Vagina (tissue), 2 donors: ENCODE results near the gene KCNC3. TPM values are rescaled to one million over a fixed set of nuclear protein-coding genes. Genes with fewer than 3 reads are reported as not detected.

Experiments used
- DNase-seq, 2 donors: peaks; one replicate each; pipeline ENCODE4 v3.0.0-alpha.2; 2017; ENCODE audit errors: extremely low spot score in 2 of 2
- H3K27ac ChIP-seq: fragments of 200-600 bp; sonication (generic); one replicate; pipeline ENCODE4 v1.5.1; 2019
- H3K27me3 ChIP-seq: fragments of 200-600 bp; sonication (generic); one replicate; pipeline ENCODE4 v1.5.1; 2019
- H3K36me3 ChIP-seq, 2 donors: fragments of 200-600 bp; sonication (generic); one replicate each; pipeline ENCODE4 v1.5.1; 2017 to 2019
- H3K4me1 ChIP-seq: fragments of 200-600 bp; sonication (generic); one replicate; pipeline ENCODE4 v1.5.1; 2019
- H3K4me3 ChIP-seq, 2 donors: fragments of 200-600 bp; sonication (generic); 1 replicate in 1 of 2; 2 replicates in 1 of 2; pipeline ENCODE4 v1.5.1; 2016 to 2019
- H3K9me3 ChIP-seq: fragments of 200-600 bp; sonication (generic); one replicate; pipeline ENCODE4 v1.5.1; 2019
- POLR2A ChIP-seq, 2 donors: fragments of 450-650 bp; IDR thresholded peaks; one replicate each; pipeline ENCODE4 v1.6.1; 2017; ENCODE audit warnings: antibody characterized with exemption in 2 of 2, mild to moderate bottlenecking in 2 of 2, moderate library complexity in 2 of 2
- POLR2AphosphoS5 ChIP-seq, 2 donors: sonication (generic); formaldehyde crosslinking; IDR thresholded peaks; one replicate each; pipeline ENCODE4 v1.9.0; 2017; ENCODE audit warnings: antibody characterized with exemption in 2 of 2, mild to moderate bottlenecking in 2 of 2, low read depth in 1 of 2; ENCODE audit not compliant: insufficient read depth in 1 of 2
- intact Hi-C: fragments of 100-400 bp; cut with DNase I; formaldehyde crosslinking; loops from one replicate; pipeline ENCODE4 v1.15.1; 2023
- total RNA-seq: library from RNA; depleted of rRNA; stranded (reverse); fragments of >200 nt; gene quantifications from one replicate; pipeline ENCODE4 v1.2.3, GENCODE V29; 2016
- TF ChIP-seq, protein P1 (sequence below), 3 experiments: fragments of 450-650 bp in 2 of 3; fragments of 200-600 bp in 1 of 3; sonication (generic) in 1 of 3; IDR thresholded peaks; one replicate each; pipeline ENCODE4 v1.5.1; 2017 to 2019; ENCODE audit warnings: antibody characterized with exemption in 3 of 3, mild to moderate bottlenecking in 2 of 3, moderate library complexity in 2 of 3

The KCNC3 gene
- total RNA-seq, 1 donor from 2014 or later = 0.98 TPM

DNA sequence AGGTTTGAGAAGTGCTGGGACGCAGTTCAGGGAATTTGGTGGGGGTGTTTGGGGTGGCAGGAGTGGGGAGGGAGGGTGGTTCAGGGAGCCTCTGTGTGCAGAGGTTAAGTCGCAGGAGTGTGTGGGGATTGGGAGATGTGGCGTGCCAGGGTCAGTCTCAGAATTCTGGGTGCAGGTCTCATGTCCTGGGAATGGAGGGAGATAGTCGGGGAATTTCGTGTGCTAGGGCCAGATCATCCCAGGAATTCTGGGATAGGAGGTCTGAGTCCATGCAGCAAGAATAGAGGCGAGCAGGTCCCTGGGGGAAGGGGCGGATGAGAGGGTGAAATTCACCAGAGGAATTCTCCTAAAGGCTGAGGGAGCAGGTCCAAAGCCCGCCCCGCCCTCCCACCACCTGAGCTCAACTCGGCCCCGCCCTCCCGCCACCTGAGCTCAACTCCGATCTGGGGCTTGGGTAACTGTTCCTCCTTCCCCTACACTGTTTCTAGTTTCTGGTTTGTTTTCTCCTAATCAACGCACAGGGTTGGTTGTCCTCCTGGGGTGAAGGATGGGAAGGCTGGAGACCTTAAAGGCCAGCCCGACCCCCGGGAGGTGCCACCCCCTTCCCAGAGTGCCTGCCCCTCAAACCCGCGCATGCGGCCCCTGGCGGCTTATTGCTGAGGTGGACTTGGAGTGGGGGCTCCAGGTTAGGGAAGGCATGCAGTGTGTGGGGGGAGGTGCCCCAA is 15.2 kb downstream of the KCNC3 start:
- Histone ChIP-seq H3K36me3 (no peaks in the 10 kb centered on the region), H3K27me3 (peaks cover 25% of the 10 kb centered on the region), H3K27ac (no peak overlapping the region), H3K4me1 (no peaks in the 10 kb centered on the region), H3K4me3 (no peak overlapping the region), H3K9me3 (no peaks in the 10 kb centered on the region)
- intact Hi-C loops = no loop called here
- no peak for DNase-seq
- no peak for TF ChIP-seq POLR2A (IDR thresholded peaks at IDR 0.05)
- TF ChIP-seq, protein P1, sequence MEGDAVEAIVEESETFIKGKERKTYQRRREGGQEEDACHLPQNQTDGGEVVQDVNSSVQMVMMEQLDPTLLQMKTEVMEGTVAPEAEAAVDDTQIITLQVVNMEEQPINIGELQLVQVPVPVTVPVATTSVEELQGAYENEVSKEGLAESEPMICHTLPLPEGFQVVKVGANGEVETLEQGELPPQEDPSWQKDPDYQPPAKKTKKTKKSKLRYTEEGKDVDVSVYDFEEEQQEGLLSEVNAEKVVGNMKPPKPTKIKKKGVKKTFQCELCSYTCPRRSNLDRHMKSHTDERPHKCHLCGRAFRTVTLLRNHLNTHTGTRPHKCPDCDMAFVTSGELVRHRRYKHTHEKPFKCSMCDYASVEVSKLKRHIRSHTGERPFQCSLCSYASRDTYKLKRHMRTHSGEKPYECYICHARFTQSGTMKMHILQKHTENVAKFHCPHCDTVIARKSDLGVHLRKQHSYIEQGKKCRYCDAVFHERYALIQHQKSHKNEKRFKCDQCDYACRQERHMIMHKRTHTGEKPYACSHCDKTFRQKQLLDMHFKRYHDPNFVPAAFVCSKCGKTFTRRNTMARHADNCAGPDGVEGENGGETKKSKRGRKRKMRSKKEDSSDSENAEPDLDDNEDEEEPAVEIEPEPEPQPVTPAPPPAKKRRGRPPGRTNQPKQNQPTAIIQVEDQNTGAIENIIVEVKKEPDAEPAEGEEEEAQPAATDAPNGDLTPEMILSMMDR (IDR thresholded peaks at IDR 0.05) = no peak
- no peak for TF ChIP-seq POLR2AphosphoS5 (IDR thresholded peaks at IDR 0.05; ENCODE audit: insufficient read depth in 1 of 2, low read depth in 1 of 2)

DNA sequence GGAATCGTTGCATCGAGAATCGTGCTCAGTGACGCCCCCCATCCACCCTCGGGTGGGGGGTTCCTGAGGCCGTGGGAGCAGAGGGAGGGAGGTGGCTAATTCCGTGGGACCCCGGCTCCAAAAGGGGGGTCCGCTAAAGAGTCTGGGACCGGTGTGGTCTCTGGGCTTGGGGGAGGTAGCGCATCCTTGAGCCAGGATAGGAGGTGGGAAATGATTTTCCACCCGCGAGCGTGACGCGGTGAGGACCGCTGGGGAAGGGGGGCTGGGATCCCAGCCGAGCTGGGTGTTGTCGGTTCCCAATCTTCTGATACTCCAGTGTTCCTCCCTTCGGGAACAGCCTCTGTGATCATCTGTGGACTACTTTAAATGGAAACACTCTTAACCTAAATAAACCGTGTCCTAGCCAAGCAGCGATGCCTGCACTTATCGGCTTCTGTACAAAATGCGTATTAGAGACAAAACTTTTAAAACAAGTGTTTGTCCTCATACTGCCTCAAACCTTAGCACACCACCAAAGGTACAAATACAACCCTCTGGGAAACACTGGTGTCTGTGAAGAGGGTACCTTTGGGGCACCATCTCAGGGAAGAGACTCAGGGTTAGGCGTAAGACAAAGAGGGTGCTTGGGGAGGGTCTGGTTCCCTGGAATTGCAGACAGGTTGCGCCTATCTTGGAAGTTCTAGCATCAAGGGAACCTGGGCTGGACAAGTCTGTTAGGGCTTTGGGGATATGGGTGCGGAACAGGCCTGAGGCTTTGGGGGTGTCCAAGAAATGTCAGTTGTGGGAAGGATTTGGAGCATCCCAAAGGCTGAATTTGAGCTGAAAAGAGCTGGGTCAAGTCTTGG is 16.0 kb downstream of the KCNC3 start:
- Histone ChIP-seq H3K4me1 (no peaks in the 10 kb centered on the region), H3K4me3 (no peak overlapping the region), H3K9me3 (no peaks in the 10 kb centered on the region), H3K36me3 (no peaks in the 10 kb centered on the region), H3K27ac (no peak overlapping the region), H3K27me3 (peaks cover 25% of the 10 kb centered on the region)
- TF ChIP-seq POLR2AphosphoS5 (IDR thresholded peaks at IDR 0.05; ENCODE audit: insufficient read depth in 1 of 2, low read depth in 1 of 2) (no peak), POLR2A (IDR thresholded peaks at IDR 0.05) (no peak)
- TF ChIP-seq, protein P1 (IDR thresholded peaks at IDR 0.05) = no peak
- intact Hi-C loops = no loop called here
- DNase-seq = no peak

DNA sequence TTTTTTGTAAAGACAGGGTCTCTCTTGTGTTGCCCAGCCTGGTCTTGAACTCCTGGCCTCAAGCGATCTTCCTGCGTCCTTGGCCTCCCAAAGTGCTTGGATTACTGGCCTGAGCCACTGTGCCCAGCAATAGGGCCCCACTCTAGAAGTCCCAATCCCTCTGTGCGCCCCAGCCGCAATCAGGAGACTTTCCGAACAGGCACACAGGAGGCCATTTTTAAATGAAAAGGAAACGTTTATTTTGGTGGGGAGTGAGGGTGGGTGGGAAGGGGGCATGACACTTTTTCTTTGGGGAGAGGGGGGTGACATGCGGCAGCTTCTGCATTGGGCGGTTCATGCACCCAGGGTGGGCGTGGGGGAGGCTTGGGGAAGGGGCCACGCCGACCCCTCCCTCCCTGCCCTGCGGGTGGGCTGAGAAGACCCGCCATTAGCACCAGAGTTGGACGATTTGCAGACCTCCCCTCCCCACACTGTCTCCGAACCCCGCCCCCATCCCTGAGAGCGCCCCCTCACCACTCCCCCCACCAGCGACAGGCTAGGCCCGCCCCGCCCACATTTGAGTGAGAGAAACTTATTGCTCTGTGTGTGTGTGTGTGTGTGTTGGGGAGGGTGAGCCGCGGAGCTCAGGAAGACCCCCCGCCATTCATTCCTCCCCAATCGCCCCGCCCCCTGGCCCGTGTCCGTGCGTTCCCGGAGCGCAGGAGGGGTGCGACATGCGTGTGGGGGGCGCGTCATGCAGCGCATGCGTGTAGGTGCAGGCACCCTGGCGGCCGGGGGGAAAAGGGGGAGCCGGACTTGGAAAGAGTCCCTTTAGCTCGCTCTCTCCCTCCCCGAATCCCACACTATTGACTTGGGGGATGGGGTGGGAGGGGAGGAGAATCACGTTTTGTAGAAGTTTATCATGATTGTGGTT is 17.2 kb downstream of the KCNC3 start:
- DNase-seq = no peak
- H3K9me3 ChIP-seq = no peaks in the 10 kb centered on the region
- no peak overlapping the region for H3K27ac ChIP-seq
- intact Hi-C loops = no loop called here
- no peak overlapping the region for H3K4me3 ChIP-seq
- H3K36me3 ChIP-seq = no peaks in the 10 kb centered on the region
- TF ChIP-seq, protein P1 (IDR thresholded peaks at IDR 0.05) = no peak
- TF ChIP-seq POLR2A (IDR thresholded peaks at IDR 0.05) = no peak
- TF ChIP-seq POLR2AphosphoS5 (IDR thresholded peaks at IDR 0.05; ENCODE audit: insufficient read depth in 1 of 2, low read depth in 1 of 2) = no peak
- no peaks in the 10 kb centered on the region for H3K4me1 ChIP-seq
- H3K27me3 ChIP-seq = peaks cover 25% of the 10 kb centered on the region

DNA sequence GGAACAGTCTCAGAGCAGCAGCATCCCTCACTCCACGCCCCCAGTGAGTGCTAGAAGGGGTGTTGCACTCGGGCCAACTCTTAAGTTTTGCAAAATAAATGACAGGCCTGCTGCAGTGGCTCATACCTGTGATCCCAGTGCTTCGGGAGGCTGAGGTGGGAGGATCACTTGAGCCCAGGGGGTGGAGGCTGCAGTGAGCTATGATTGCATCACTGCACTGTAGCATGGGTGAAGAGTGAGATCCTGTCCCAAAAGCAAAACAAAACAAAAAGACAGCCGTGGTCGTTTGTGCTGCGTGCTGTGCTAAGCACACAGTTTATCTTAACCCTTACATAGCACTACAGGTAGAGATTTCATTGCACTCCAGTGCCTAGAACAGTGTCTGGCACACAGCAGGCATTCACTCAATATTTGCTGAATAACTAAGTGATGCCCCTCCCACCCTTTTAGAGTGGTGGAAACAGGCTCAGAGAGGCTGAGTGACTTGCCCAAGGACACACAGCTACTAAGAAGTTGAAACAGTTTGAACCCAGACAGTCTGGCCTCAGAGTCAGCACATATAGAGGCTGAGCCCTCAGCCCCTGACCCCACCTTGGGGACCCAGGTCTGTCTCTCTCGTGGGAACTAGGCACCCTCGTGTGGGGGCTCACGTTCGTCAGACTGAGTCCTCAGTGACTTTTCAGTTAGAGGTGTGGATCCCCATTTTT is 18.3 kb downstream of the KCNC3 start:
- DNase-seq = no peak
- Histone ChIP-seq H3K9me3 (no peaks in the 10 kb centered on the region), H3K36me3 (no peaks in the 10 kb centered on the region), H3K27ac (no peak overlapping the region), H3K4me3 (no peak overlapping the region), H3K4me1 (no peaks in the 10 kb centered on the region), H3K27me3 (peaks cover 25% of the 10 kb centered on the region)
- no peak for TF ChIP-seq POLR2A (IDR thresholded peaks at IDR 0.05)
- TF ChIP-seq POLR2AphosphoS5 (IDR thresholded peaks at IDR 0.05; ENCODE audit: insufficient read depth in 1 of 2, low read depth in 1 of 2) = no peak
- intact Hi-C loops = no loop called here
